Activated naive CD4-positive, alpha-beta T cell treated with anti-CD3 and anti-CD28 coated beads, Interleukin-2, amount 50 U/mL, for 16 hours (primary cell): ENCODE measurements around the gene FBXL7.

Experiments used
- DNase-seq: peaks from one replicate; pipeline ENCODE4 v3.0.0-alpha.2; 2020

Gene FBXL7

DNA sequence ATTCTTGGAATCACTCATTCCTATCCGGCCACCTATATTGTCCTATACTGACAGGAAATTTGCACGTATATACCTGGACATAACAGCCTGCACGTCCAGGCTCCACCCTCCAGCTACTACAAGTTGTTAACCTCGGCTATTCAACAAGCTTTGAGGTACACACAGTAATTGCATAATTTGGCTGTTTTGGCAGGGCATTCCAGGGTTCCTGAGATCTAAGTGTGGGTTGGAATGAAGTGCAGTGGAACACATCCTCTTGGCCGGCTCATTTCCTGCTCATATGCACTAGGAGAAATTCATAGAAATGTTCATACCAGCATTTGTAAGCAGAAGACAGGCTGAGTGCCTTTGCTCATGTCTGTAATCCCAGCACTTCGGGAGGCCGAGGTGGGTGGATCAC, 222.3 kb downstream of the FBXL7 start:
- DNase-seq = no peak

- DNase-seq = no peak
Observed at GRCh38 chr5:15727375-15727774, 227.4 kb downstream of the FBXL7 start.

- no peak for DNase-seq
Observed at GRCh38 chr5:15728811-15729210, 228.8 kb downstream of the FBXL7 start.

DNA sequence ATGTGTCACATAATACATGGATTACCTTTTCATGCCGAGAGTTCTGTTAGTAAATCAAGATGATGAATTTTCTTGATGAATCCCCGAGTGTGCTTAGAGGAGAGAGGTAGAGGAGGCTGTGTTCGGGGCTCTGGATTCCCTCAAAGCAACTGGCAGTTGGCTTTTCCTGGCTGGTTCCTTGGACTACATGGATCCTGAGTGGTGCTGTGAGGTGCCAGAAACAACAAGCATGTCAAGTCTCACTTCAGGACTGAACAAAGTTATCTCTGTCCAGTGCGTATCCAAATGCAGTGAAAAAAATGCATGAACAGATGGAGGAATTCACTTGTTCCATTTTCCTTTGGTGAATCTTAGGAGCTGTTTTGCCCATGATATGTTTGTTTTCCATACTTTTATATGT, 231.7 kb downstream of the FBXL7 start:
- no peak for DNase-seq

GRCh38 chr5:15734058-15734457, 234.1 kb downstream of the FBXL7 start:
- no peak for DNase-seq

- no peak for DNase-seq
Observed at GRCh38 chr5:15737036-15737821, 237.2 kb downstream of the FBXL7 start.

GRCh38 chr5:15737871-15738664, 238.1 kb downstream of the FBXL7 start:
- DNase-seq = no peak

DNA sequence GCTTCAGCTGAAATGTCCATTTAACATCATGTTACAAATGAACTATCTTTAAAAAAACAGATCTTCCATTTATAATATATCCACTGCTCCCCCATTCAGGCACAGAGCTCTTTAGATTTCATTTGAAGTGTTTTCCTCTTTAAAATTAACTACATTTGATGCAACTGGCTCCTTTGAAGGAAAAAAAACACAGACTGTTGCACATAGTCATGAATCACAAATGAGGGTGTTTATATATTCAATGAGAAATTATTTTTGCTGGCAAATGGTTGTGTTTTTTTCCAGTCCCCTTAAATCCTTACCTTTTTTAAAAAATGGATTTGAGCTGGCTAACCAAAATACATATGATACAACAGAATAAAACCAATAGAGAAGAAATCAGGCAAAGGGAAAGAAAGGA, 240.4 kb downstream of the FBXL7 start:
- no peak for DNase-seq

DNA sequence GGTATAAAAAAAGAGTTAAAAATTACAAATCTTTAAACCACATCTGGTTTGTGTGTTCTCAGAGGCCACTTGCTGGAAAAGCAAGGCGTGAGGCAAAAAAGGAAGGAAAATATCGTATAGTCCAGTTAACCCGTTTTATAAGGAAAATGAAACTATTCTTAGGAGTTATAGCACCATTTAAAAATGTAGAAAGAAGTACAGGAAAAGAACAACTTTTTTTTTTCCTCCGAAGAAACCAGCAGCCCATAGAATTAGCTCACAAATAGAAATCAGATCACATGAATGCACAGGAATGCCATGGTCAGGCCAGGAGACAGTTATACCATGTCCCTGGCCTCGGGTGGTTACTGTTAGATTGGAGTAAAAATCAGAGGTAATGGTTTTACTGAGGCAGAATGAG, 241.6 kb downstream of the FBXL7 start:
- DNase-seq = no peak

- no peak for DNase-seq
Observed at GRCh38 chr5:15746833-15747232, 246.9 kb downstream of the FBXL7 start.

DNA sequence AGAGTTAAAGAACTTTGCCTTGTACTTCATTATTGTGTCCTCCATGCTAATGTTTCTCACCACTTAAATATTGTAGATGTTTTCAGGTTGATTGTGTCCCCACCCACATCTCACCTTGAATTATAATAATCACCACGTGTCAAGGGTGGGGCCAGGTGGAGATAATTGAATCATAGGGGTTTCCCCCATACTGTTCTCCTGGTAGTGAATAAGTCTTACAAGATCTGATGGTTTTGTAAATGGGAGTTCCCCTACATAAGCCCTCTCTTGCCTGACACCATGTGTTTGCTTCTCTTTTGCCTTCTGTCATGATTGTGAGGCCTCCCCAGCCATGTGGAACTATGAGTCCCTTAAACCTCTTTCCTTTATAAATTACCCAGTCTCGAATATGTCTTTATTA, 248.3 kb downstream of the FBXL7 start:
- no peak for DNase-seq

- no peak for DNase-seq
Observed at GRCh38 chr5:15752663-15753285, 252.8 kb downstream of the FBXL7 start.

DNA sequence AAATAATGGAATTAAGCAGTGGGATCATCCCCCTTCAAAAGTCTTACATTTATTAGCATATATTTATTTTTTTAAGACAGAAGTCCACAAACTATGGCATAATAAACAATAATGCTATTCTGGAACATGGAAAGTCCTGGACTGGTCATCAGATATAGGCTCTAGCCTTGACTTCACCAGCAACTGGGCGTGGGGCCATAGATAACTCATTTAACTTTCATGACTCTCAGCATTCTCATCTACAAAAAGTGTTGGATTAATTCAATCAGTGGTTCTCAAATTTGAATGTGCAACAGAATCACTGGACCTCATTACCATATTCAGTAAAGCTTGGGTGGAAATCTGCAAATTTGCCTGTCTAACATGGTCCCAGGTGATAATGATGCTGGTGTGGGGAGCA, 253.8 kb downstream of the FBXL7 start:
- no peak for DNase-seq

DNA sequence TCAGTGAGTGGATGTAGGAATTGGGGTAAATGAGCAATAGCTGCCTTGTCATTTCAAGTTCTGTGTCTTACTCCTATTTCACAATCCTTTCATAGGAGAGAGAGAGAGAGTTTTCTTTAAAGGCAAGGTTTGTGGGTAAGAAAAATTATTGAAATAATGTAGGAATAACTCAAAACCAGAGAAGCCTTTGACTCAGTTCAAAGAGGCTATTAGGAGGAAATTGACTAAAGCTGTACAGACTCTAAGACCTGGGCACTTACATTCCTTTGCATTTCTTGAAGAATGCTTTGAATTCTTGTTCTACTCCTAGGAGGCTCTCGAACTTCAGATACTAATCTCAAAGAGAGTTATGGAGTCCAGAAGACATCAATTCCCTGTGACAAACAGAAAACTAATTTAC, 257.1 kb downstream of the FBXL7 start:
- DNase-seq = no peak

GRCh38 chr5:15757619-15758018, 257.6 kb downstream of the FBXL7 start:
- DNase-seq = no peak

- DNase-seq = no peak
Observed at GRCh38 chr5:15762668-15763067, 262.7 kb downstream of the FBXL7 start.

DNA sequence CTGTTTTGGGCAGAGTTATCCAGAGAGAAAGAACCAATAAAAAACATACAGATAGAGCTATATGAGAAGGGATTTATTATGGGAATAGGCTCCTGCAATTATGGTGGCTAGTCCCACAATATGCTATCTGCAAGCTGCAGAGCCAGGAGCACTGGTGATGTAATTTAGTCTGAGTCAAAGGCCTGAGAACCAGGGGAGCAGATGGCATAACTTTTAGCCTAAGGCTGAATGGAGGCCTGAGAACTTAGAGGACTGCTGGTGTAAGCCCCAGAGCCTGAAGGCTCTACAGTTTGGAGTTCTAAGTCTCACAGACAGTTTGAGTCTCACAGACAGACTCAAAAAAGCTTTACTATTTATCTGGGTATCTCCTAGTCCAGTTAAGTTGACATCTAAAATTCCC, 263.8 kb downstream of the FBXL7 start:
- no peak for DNase-seq

DNA sequence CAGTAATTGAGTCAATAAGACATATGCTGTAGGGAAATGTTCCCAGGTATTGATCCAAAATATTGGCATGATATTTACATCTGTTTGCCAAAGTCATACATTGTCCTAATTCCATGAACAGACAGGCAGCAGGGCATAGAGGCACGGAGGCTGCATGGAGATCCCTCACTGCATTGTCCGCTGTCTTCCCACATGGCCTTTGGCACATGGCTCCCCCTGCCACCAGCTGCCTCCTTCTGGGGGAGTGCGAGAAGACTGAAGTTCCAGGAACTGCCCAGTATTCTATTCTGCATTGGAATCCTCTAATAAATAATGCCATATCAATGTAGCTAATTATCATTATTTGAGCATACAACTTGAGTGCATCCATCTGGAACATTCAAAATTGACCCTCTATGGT, 269.0 kb downstream of the FBXL7 start:
- DNase-seq = no peak

GRCh38 chr5:15772131-15772530, 272.2 kb downstream of the FBXL7 start:
- no peak for DNase-seq

- no peak for DNase-seq
Observed at GRCh38 chr5:15774632-15775031, 274.7 kb downstream of the FBXL7 start.

DNA sequence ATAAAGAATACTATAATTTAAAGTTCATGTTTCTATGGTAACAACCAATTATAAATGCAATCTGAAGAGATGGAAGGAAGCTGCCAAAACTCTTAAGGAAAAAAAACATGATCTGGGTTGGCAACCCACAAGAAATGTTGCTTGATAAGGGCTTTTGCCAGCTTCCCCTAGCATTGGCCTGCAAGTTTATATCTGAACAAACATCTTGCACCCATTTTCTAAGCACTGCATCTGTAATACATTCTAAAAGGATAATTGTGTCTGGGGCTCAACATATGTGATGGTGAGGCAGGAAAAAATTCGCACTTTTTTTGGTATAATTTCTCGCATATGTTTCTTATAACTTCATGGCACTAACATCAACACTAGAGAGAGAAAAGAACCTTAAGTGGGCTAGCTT, 276.4 kb downstream of the FBXL7 start:
- no peak for DNase-seq

- no peak for DNase-seq
Observed at GRCh38 chr5:15783734-15784133, 283.8 kb downstream of the FBXL7 start.

DNA sequence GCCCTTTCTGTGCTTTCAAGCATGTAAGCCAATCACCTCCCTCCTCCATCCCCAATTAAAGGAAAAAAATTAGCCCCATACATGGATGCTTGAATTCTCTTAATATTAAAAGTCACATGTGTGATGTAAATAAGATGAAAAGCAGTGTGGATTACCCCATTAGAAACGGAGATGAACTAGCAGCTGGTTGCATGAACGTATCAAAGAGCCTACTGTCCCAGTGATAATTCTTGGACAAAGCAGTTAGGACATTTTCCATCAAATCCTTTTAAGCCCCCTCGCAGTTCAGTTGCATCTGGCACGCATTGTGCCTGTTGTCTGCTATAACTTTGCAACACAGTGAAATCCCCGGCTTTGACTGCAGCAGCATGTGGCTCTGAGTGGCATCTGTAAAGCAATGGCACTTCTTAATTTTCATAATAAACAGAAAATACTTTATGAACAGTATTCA, 285.6 kb downstream of the FBXL7 start:
- no peak for DNase-seq

DNA sequence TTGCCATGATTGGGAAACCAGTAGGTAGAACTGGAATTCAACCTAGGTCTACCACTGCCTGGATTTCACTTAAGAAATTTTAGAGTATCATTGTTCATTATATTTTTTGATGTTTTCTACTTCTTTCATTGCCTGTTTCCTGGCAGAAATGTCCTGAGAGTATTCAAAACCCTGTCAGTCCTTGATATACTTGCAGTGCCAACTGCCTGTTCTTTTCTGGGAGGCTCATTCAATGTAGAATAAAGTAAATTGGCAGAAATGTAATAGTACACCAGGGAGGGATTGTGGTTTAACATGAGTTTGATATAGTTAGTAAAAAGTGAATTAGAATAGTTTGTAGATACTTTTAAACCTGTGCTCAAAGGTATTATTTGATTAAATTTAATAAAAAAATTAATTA, 286.3 kb downstream of the FBXL7 start:
- DNase-seq = no peak
